K562 (cell line): Measurements from ENCODE around the gene ULK1.

ENCODE experiments used
- CTCF ChIP-seq, 3 experiments: IDR thresholded peaks in 2 of 3; conservative IDR thresholded peaks in 1 of 3; 2 replicates each; pipeline ENCODE4 v1.5.1; 2011 to 2012; ENCODE audit warnings: low read length in 3 of 3, mild to moderate bottlenecking in 3 of 3, control low read depth in 2 of 3, improper control_type of control experiment in 1 of 3, inconsistent platforms in 1 of 3, low read depth in 1 of 3, mixed read lengths in 1 of 3, moderate library complexity in 1 of 3; ENCODE audit not compliant: insufficient read depth in 2 of 3
- HDAC3 ChIP-seq: fragments of 450-650 bp; IDR thresholded peaks from 2 replicates; pipeline ENCODE4 v1.6.1; 2018; ENCODE audit warnings: borderline replicate concordance, mild to moderate bottlenecking, moderate library complexity; ENCODE audit not compliant: partially characterized antibody
- NFRKB ChIP-seq: fragments of 450-650 bp; IDR thresholded peaks from 2 replicates; pipeline ENCODE4 v1.6.1; 2016; ENCODE audit warnings: low read depth
- PRPF4 ChIP-seq: fragments of 200-400 bp; formaldehyde crosslinking; IDR thresholded peaks from one replicate; pipeline ENCODE4 v1.6.1; 2017; ENCODE audit warnings: low read length, low read depth, mild to moderate bottlenecking; ENCODE audit not compliant: insufficient read depth, poor library complexity, severe bottlenecking
- TAF15 ChIP-seq: fragments of 200-400 bp; formaldehyde crosslinking; IDR thresholded peaks from 2 replicates; pipeline ENCODE4 v1.6.1; 2017; ENCODE audit warnings: mild to moderate bottlenecking, low read depth, low read length, moderate library complexity

- TF ChIP-seq NFRKB = no peak
- TF ChIP-seq TAF15 = no peak
- no peak for TF ChIP-seq HDAC3
- no peak for TF ChIP-seq PRPF4
- TF ChIP-seq CTCF (IDR thresholded peaks at IDR 0.05 in 2 of 3, conservative IDR thresholded peaks at IDR 0.05 in 1 of 3; ENCODE audit: insufficient read depth in 2 of 3, low read depth in 1 of 3, low read length in 3 of 3) = no peak
These were observed 39.5 kb upstream of the ULK1 start for GRCh38 chr12:131854861-131855476.
